A673 (cell line): ENCODE data around the gene MPPE1. TPM values are rescaled to one million over a fixed set of nuclear protein-coding genes. Genes with fewer than 3 reads are reported as not detected.

ENCODE experiments used
- Bru-seq: library from RNA; stranded (reverse); fragments of 400-500 nt; gene quantifications from one replicate; lab custom pipeline; 2021; lab: Mats Ljungman, UMichigan
- BruChase-seq, 2 experiments: library from RNA; stranded (reverse); fragments of 400-500 nt; gene quantifications; one replicate each; lab custom pipeline; 2021; lab: Mats Ljungman, UMichigan
- BruUV-seq: library from RNA; stranded (reverse); fragments of 400-500 nt; replicated peaks from 2 replicates; lab custom pipeline; 2021; lab: Mats Ljungman, UMichigan
- CTCF ChIA-PET: fragments of 300-600 bp; sonication (Branson Sonifier 250); formaldehyde crosslinking; loops from one replicate; lab custom pipeline; 2022; ENCODE audit warnings: antibody characterized with exemption; lab: Charles Lee
- POLR2A ChIA-PET: fragments of 300-600 bp; sonication (Branson Sonifier 250); formaldehyde crosslinking; loops from one replicate; lab custom pipeline; 2022; ENCODE audit warnings: antibody characterized with exemption; ENCODE audit not compliant: low non-redundant PET; lab: Charles Lee
- DNase-seq: peaks from one replicate; pipeline ENCODE4 v3.0.0-alpha.2; 2015; ENCODE audit warnings: low spot score
- H3K27ac ChIP-seq: fragments of 200-600 bp; sonication (generic); 2 replicates; pipeline ENCODE4 v1.5.1; 2016; ENCODE audit warnings: mixed run types, low read depth, mild to moderate bottlenecking, mixed read lengths, antibody characterized with exemption, low read length; ENCODE audit not compliant: poor library complexity, severe bottlenecking
- H3K27me3 ChIP-seq: fragments of 200-600 bp; sonication (generic); replicated peaks from 2 replicates; pipeline ENCODE4 v1.6.1; 2017; ENCODE audit warnings: mixed run types, low read depth, mild to moderate bottlenecking, mixed read lengths, antibody characterized with exemption, low read length; ENCODE audit not compliant: insufficient read depth, poor library complexity
- H3K36me3 ChIP-seq: fragments of 200-600 bp; sonication (generic); 2 replicates; pipeline ENCODE4 v1.6.1; 2016; ENCODE audit warnings: mixed run types, mild to moderate bottlenecking, mixed read lengths, antibody characterized with exemption, low read length; ENCODE audit not compliant: insufficient read depth, poor library complexity, severe bottlenecking
- H3K4me1 ChIP-seq: fragments of 200-600 bp; sonication (generic); 2 replicates; pipeline ENCODE4 v1.6.1; 2017; ENCODE audit warnings: mixed run types, mild to moderate bottlenecking, mixed read lengths, antibody characterized with exemption, low read length; ENCODE audit not compliant: insufficient read depth, poor library complexity, severe bottlenecking
- H3K4me3 ChIP-seq: fragments of 200-600 bp; sonication (generic); 2 replicates; pipeline ENCODE4 v1.5.1; 2016; ENCODE audit warnings: low read depth, mixed run types, mild to moderate bottlenecking, mixed read lengths, low read length; ENCODE audit not compliant: poor library complexity, severe bottlenecking
- H3K9me3 ChIP-seq: fragments of 200-600 bp; sonication (generic); 2 replicates; pipeline ENCODE4 v1.6.1; 2016; ENCODE audit warnings: mixed run types, low read depth, mild to moderate bottlenecking, mixed read lengths, antibody characterized with exemption, low read length; ENCODE audit not compliant: poor library complexity, severe bottlenecking
- EZH2 ChIP-seq: fragments of 200-600 bp; sonication (generic); IDR thresholded peaks from 2 replicates; pipeline ENCODE4 v1.6.1; 2017; ENCODE audit warnings: borderline replicate concordance, low read depth, mild to moderate bottlenecking, mixed read lengths, antibody characterized with exemption, low read length; ENCODE audit not compliant: poor library complexity, severe bottlenecking
- intact Hi-C: fragments of 100-400 bp; cut with micrococcal nuclease; formaldehyde crosslinking; loops from one replicate; pipeline ENCODE4 v1.10.0; 2022; ENCODE audit not compliant: unreplicated experiment
- long read RNA-seq: library from polyadenylated mRNA; stranded (forward); transcript quantifications from one replicate; pipeline ENCODE4 v2.0.0, GENCODE V29; 2022
- total RNA-seq: library from RNA; stranded (reverse); gene quantifications from 2 replicates; pipeline ENCODE4 v1.2.3, GENCODE V29; 2021
- TF ChIP-seq, protein P1 (sequence below): fragments of 300-800, 200-600 bp; sonication (generic); conservative IDR thresholded peaks from 2 replicates; pipeline ENCODE4 v1.5.1; 2017; ENCODE audit warnings: low read depth, mild to moderate bottlenecking, antibody characterized with exemption, low read length, moderate library complexity, mixed read lengths

Gene MPPE1, protein sequence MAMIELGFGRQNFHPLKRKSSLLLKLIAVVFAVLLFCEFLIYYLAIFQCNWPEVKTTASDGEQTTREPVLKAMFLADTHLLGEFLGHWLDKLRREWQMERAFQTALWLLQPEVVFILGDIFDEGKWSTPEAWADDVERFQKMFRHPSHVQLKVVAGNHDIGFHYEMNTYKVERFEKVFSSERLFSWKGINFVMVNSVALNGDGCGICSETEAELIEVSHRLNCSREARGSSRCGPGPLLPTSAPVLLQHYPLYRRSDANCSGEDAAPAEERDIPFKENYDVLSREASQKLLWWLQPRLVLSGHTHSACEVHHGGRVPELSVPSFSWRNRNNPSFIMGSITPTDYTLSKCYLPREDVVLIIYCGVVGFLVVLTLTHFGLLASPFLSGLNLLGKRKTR
- 17.6 and 18.4 TPM in 2 replicates for total RNA-seq
- percentile 59 among the genes with signal in this experiment for Bru-seq, nascent RNA
- BruChase-seq, experiment 1, labeled RNA remaining after a 2-hour chase, result percentile 62 among the genes with signal in this experiment
- BruChase-seq, experiment 2, labeled RNA remaining after a 6-hour chase, result percentile 56 among the genes with signal in this experiment
- long read RNA-seq, full-length matches to known transcripts, result 5 of 15 reads
- long read RNA-seq, partial matches to known transcripts, result 1 of 15 reads
- long read RNA-seq, other reads (novel, unspliced or antisense), result 9 of 15 reads

DNA sequence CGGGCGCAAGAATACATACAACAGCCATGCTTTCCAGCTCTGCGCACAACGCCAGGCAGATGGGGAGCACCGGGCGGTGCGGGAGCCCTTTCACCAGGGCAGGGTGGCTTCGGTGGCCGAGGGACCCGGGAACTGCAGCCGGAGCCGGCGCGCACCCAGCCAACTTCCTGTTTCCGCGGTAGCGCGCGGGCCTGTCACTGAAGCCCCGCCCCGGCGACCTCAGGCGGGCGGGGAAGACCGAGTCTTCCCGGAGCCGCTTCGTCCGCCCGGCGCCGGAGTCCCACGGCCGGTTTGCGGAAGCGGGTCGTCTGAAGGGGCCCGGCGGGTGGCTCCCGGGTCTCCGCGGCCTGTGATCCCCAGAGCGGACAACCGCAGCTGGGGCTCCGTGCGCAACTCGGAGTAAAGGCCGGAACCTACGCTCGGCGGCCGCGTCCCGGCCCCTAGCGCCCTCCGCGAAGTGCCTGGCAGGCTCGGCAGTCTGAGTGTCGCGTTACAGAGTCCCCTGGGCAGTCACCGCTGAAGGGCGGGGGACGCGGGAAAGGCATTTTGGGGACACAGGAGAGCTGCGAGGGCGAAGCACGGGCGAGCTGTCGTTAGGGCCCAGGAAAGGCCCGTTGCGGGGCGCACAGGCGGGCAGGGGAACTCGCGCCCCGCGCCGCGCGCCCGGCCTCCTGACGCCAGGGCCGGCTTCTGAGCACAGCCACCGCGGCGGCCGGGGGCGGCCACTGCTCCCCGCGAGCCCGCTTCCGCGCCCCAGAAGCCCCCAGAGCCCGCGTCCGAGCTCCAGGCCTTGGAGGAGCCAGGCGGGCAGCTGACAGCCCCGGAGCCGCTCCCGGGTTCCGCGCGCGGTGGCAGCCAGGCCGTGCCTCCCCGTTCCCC is at the start of gene MPPE1:
TSS of gene MPPE1 (minus strand) at position 136 of the 879 bp plus-strand sequence. CDS start 11,053 bp downstream, outside the sequence.
- H3K36me3 ChIP-seq, result no peaks in the 10 kb centered on the region
- ChIA-PET POLR2A (no interaction called here), CTCF (no interaction called here)
- TF ChIP-seq, protein P1, sequence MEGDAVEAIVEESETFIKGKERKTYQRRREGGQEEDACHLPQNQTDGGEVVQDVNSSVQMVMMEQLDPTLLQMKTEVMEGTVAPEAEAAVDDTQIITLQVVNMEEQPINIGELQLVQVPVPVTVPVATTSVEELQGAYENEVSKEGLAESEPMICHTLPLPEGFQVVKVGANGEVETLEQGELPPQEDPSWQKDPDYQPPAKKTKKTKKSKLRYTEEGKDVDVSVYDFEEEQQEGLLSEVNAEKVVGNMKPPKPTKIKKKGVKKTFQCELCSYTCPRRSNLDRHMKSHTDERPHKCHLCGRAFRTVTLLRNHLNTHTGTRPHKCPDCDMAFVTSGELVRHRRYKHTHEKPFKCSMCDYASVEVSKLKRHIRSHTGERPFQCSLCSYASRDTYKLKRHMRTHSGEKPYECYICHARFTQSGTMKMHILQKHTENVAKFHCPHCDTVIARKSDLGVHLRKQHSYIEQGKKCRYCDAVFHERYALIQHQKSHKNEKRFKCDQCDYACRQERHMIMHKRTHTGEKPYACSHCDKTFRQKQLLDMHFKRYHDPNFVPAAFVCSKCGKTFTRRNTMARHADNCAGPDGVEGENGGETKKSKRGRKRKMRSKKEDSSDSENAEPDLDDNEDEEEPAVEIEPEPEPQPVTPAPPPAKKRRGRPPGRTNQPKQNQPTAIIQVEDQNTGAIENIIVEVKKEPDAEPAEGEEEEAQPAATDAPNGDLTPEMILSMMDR, result no peak
- TF ChIP-seq EZH2, result no peak
- intact Hi-C loops, result no loop called here
- H3K4me3 ChIP-seq, result peak within 1 kb of the TSS; percentile 92
- DNase-seq, result peak; percentile 91
- no TSS peak for BruUV-seq
- H3K27me3 ChIP-seq, result no peaks in the 10 kb centered on the region
- no peaks in the 10 kb centered on the region for H3K4me1 ChIP-seq
- peak within 1 kb of the TSS; percentile 94 for H3K27ac ChIP-seq
- H3K9me3 ChIP-seq, result no peaks in the 10 kb centered on the region

DNA sequence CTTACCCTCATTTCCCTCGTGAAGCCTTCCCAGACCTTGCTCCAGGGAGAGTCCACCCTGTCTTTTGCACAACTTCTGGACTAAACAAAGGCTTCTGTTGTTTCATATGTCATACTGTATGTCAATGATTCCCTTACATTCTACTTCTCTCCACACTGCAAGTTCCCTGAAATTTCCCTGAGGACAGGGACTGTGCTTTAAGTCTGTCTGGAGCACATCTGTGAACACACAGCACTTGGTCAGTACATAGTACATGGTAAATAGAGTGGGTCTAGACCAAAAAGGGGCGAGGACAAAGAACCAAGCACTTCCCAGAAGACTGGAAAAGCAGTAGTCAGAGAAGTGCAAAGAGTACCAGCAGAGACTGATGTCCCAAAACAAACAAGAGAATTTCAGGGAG is 49.5 kb upstream of the MPPE1 start:
- CTCF ChIA-PET, result no interaction called here
- POLR2A ChIA-PET, result no interaction called here
- no peak for DNase-seq
- TF ChIP-seq EZH2, result no peak
- TF ChIP-seq, protein P1, result no peak
- intact Hi-C loops, result no loop called here
- Histone ChIP-seq H3K4me3 (no peak overlapping the region), H3K36me3 (no peaks in the 10 kb centered on the region), H3K4me1 (peaks cover 5% of the 10 kb centered on the region), H3K9me3 (peaks cover 11% of the 10 kb centered on the region), H3K27ac (no peak overlapping the region), H3K27me3 (no peaks in the 10 kb centered on the region)
- no TSS peak for BruUV-seq
